ENCODE measurements around the gene TXLNB.

DNA sequence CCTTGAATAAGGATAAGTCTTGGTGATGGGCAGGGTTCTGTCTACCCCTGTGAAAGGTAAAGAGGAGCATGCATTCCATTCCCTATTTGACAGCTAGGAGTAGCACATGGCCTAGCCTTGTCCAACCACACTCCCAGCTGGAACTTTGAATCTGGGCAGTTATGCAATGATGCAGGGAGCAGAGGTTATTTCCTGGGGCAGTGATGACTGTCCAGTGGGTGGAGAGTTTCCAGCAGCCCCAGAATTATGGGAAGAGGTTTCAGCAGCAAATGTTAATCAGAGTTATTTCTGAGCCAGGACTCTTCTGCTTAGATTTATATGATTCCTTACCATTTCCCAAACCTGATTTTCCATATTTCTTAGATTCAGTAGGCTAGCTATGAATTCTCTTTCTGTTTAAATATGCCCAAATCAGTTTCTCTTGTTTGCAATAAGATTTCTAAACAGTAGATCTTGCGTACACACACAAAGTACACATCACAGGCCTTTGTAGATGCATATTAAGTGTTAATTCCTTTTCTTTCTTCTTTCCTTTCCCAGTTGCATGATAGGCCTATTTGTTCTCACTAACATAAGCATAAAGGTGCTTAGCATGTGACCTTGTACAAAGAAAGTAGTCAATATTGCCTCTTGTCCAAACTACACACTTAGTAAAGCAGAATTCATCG is 17.3 kb upstream of the TXLNB start:
- TF ChIP-seq, protein P1, sequence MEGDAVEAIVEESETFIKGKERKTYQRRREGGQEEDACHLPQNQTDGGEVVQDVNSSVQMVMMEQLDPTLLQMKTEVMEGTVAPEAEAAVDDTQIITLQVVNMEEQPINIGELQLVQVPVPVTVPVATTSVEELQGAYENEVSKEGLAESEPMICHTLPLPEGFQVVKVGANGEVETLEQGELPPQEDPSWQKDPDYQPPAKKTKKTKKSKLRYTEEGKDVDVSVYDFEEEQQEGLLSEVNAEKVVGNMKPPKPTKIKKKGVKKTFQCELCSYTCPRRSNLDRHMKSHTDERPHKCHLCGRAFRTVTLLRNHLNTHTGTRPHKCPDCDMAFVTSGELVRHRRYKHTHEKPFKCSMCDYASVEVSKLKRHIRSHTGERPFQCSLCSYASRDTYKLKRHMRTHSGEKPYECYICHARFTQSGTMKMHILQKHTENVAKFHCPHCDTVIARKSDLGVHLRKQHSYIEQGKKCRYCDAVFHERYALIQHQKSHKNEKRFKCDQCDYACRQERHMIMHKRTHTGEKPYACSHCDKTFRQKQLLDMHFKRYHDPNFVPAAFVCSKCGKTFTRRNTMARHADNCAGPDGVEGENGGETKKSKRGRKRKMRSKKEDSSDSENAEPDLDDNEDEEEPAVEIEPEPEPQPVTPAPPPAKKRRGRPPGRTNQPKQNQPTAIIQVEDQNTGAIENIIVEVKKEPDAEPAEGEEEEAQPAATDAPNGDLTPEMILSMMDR (IDR thresholded peaks at IDR 0.05): no peak
- no peak for TF ChIP-seq POLR2A (IDR thresholded peaks at IDR 0.05)
